GM13976 (cell line): ENCODE data around the gene UPK2.

Experiments used
- DNase-seq: peaks from one replicate; pipeline ENCODE4 v3.0.0; 2012; ENCODE audit warnings: low spot score
- CTCF ChIP-seq: IDR thresholded peaks from 2 replicates; pipeline ENCODE4 v1.5.1; 2012; ENCODE audit warnings: borderline replicate concordance, mild to moderate bottlenecking; ENCODE audit not compliant: insufficient read depth; ENCODE audit errors: extremely low read depth, missing control alignments, control extremely low read depth
- in situ Hi-C: fragments of 300-500 bp; cut with MboI; formaldehyde crosslinking; loops from one replicate; pipeline ENCODE4 v1.12.0; 2022; ENCODE audit warnings: low sequenced_read_pairs, mixed read lengths, inconsistent platforms; ENCODE audit not compliant: unreplicated experiment

UPK2 gene

GRCh38 chr11:118914178-118914918 is 41.8 kb upstream of the UPK2 start:
- in situ Hi-C loops, result no loop called here
- no peak for TF ChIP-seq CTCF
- DNase-seq, result no peak

- DNase-seq, result no peak
- in situ Hi-C loops, result no loop called here
These were observed 41.1 kb upstream of the UPK2 start for GRCh38 chr11:118914987-118915386.

GRCh38 chr11:118915396-118915795 is 40.7 kb upstream of the UPK2 start:
- TF ChIP-seq CTCF, result no peak
- DNase-seq, result no peak
- in situ Hi-C loops, result no loop called here

More at GRCh38 chr11:118914987-118915386, 41.1 kb upstream of the UPK2 start:
- TF ChIP-seq CTCF, result no peak

- in situ Hi-C loops, result no loop called here
- no peak for DNase-seq
- no peak for TF ChIP-seq CTCF
These were observed 39.9 kb upstream of the UPK2 start for GRCh38 chr11:118915941-118916841.

- no peak for TF ChIP-seq CTCF
- in situ Hi-C loops, result no loop called here
- DNase-seq, result no peak
These were observed 39.2 kb upstream of the UPK2 start for GRCh38 chr11:118916842-118917388.

- in situ Hi-C loops, result no loop called here
- DNase-seq, result no peak
- TF ChIP-seq CTCF, result no peak
These were observed 38.5 kb upstream of the UPK2 start for GRCh38 chr11:118917481-118918127.
